Activated naive CD4-positive, alpha-beta T cell treated with anti-CD3 and anti-CD28 coated beads for 36 hours (primary cell): Measurements from ENCODE around the gene EIF5. TPM values are rescaled to one million over a fixed set of nuclear protein-coding genes. Genes with fewer than 3 reads are reported as not detected.

Experiments
- CTCF ChIA-PET: fragments of 350-600 bp; sonication (Branson Sonifier 250); formaldehyde crosslinking; loops from one replicate; lab custom pipeline; 2021; ENCODE audit warnings: antibody characterized with exemption; lab: Charles Lee
- DNase-seq: peaks from one replicate; pipeline ENCODE4 v3.0.0-alpha.2; 2020
- H3K27ac Mint-ChIP-seq: one replicate; pipeline ENCODE4 v1.8.0; 2021; ENCODE audit warnings: mild to moderate bottlenecking, mixed read lengths
- H3K27me3 Mint-ChIP-seq: one replicate; pipeline ENCODE4 v1.8.0; 2021; ENCODE audit warnings: low read depth, mixed read lengths
- H3K36me3 Mint-ChIP-seq: one replicate; pipeline ENCODE4 v1.8.0; 2021; ENCODE audit warnings: low read depth, mixed read lengths
- H3K4me1 Mint-ChIP-seq: one replicate; pipeline ENCODE4 v1.8.0; 2021; ENCODE audit warnings: low read depth, mixed read lengths
- H3K4me3 Mint-ChIP-seq: one replicate; pipeline ENCODE4 v1.8.0; 2021; ENCODE audit warnings: mild to moderate bottlenecking, moderate library complexity, mixed read lengths
- H3K9me3 Mint-ChIP-seq: one replicate; pipeline ENCODE4 v1.8.0; 2021; ENCODE audit warnings: mixed read lengths
- intact Hi-C: fragments of 100-400 bp; cut with micrococcal nuclease; formaldehyde crosslinking; loops from one replicate; pipeline ENCODE4 v1.15.1; 2023
- total RNA-seq, 2 experiments: library from RNA; stranded (reverse); gene quantifications; one replicate each; pipeline ENCODE4 v1.2.3, GENCODE V29; 2021

The EIF5 gene
- total RNA-seq = 100 to 1,000 TPM; 117 to 121 TPM

DNA sequence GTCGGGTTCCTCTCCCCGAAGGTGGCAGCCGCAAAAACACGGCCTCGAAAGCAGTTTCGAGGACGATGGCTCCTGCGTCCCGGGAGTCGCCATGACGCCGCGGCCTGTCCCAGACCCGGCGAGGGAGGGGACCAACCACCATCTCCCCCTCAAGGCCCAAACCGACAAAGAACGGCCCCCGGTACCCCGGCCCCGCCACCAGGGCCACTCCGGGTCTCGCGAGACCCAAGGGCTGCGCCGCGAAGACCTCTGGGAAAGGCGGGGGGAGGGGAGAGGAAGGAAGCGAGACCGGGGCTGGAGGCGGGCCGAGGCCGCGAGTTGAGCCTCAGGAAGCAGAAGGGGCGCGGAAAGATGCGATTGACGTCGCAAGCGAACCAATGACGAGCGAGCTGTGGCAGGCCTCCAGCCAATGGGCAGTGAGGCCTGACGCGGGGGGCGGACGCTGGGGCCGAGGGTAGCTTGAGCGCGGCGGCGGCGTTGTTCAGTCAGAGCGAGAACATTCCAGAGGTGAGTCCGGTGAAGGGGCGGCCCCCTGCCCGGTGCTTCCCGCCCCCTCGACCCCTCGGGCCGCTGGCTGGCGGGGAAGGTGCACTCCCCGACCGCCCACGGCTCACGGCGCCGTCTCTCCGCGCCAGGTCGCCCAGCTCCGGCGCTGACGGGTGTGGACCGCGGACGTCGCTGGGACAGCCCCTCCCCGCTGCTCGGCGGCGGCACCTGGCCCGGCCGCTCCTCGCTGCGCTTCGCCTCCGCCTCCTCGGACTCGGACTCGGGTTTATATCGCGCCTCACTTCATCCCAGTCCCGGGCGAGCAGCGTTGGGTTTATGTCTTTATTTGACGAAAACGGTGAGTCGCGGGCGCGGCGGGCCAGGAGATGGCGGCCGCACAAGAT lies at the start of gene EIF5:
EIF5 (plus strand) TSS at position 484 of the 890 bp plus-strand sequence. CDS start 1,624 bp downstream, outside the sequence.
- Mint-ChIP-seq H3K27me3 (no peaks in the 10 kb centered on the region), H3K4me1 (peaks cover 51% of the 10 kb centered on the region), H3K9me3 (no peaks in the 10 kb centered on the region), H3K27ac (peak within 1 kb of the TSS; percentile 95), H3K4me3 (peak within 1 kb of the TSS; percentile 85), H3K36me3 (peaks cover 39% of the 10 kb centered on the region)
- intact Hi-C loops = loop anchor here (1.0 to 5.0 kb wide), 5 partner anchors 51 to 1247 kb away; partner anchors contain the start of genes HSP90AA1, MARK3, RCOR1 and XRCC3
- CTCF ChIA-PET = no interaction called here
- peak; percentile 99 for DNase-seq

DNA sequence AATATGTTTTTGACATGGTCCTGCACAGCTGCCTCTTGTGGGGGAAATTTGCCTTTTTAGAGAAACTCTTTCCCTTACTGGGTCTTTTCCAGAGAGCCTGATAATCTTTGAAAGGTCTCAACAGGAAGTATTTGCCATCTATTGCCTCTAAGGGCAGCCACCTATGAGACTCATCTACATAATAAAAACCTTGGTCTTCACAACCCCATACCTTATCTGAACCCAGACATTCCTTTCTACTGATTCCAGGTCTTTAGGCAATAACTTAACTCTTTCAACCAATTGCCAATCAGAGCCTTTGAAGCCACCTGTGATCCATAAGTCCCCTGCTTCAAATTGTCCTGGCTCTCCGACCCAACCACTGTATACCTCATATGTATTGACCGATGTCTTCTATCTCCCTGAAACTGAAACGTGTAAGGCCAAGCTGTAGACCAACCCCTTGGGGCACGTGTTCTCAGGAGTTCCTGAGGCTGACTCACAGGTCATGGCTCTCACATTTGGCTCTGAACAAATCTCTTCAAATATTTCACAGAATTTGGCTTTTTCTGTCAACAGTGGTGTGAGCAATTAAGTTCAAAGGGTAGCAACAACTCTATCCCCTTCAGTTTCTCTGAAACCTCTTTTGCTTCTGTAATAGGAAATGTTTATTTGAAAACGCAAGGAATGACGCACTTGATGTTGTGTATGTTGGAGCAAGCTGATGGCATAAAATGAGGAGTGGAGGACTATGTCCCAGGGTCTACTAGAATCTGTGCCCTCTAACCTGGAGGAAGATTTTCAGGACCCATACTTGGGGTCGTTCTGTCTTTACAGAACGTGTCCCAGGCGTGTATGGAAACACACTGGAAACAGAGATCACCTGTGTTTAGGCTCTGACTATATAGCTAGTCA lies 49.2 kb upstream of the EIF5 start:
- no peak overlapping the region for H3K4me3 Mint-ChIP-seq
- H3K9me3 Mint-ChIP-seq = no peaks in the 10 kb centered on the region
- peaks cover 52% of the 10 kb centered on the region for H3K27me3 Mint-ChIP-seq
- CTCF ChIA-PET = no interaction called here
- DNase-seq = no peak
- no peak overlapping the region for H3K27ac Mint-ChIP-seq
- no peaks in the 10 kb centered on the region for H3K36me3 Mint-ChIP-seq
- H3K4me1 Mint-ChIP-seq = peaks cover 9% of the 10 kb centered on the region
- intact Hi-C loops = no loop called here

DNA sequence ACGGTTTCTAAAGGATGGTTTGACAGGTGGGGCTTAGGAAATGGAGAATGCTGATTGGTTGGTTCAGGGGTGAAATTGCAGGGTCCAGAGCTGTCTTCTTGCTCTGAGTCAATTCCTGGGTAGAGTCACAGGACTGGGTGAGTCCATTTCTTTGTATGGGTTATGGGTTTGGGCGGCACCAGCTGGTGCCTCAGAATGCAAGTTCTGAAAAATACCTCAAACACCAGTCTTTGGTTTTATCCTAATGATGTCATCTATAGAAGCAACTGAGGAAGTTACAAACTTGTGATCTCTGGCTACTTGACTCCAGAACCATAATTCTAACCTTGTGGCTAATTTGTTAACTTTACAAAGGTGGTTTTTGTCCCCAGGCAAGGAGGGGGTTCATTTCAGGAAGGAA lies 47.6 kb upstream of the EIF5 start:
- Mint-ChIP-seq H3K27me3 (peaks cover 39% of the 10 kb centered on the region), H3K4me3 (no peak overlapping the region), H3K4me1 (no peaks in the 10 kb centered on the region), H3K36me3 (no peaks in the 10 kb centered on the region), H3K27ac (no peak overlapping the region), H3K9me3 (no peaks in the 10 kb centered on the region)
- CTCF ChIA-PET = no interaction called here
- intact Hi-C loops = no loop called here
- DNase-seq = no peak

DNA sequence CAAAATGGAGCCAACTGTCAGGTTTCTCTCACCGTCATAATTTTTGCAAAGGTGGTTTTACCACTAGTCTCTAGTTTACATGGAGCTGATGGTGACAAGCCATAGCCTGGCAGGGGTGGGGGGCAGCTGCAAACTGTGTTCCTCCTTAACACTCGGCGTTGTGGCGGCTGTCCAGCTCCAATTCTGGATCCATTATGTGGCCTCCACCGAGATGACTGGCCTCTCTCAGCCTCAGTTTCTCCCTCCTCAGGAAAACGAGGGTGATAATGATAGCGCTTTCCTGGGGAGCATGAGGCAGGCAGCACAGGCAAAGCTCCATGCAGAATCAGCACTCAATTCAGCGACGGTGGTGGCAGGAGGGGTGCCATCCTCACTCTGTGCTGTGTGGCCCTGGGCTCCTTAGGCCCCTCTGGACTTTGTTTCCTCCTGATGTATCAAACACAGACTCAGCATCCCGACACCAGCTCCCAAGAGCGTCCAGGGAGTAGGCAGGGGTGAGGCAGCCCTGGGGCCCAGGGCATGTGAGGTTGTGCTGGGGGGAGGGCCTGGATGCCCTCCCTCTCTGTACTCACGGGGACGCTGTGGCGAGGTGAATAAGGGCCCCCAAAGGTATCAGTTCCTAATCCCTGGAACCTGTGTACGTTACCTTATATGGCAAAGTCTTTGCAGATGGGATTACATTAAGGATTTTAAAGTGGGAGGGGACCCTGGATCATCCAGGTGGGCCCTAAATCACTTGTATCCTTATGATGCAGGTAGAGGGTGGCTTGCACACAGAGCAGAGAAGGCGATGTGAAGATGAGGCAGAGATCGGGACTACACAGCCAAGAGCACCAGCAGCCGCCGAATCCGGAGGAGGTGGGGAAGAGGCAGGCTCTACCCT lies 46.8 kb upstream of the EIF5 start:
- Mint-ChIP-seq H3K27me3 (peaks cover 31% of the 10 kb centered on the region), H3K9me3 (no peaks in the 10 kb centered on the region), H3K4me1 (no peaks in the 10 kb centered on the region), H3K4me3 (no peak overlapping the region), H3K36me3 (no peaks in the 10 kb centered on the region), H3K27ac (no peak overlapping the region)
- CTCF ChIA-PET = no interaction called here
- intact Hi-C loops = no loop called here
- no peak for DNase-seq

DNA sequence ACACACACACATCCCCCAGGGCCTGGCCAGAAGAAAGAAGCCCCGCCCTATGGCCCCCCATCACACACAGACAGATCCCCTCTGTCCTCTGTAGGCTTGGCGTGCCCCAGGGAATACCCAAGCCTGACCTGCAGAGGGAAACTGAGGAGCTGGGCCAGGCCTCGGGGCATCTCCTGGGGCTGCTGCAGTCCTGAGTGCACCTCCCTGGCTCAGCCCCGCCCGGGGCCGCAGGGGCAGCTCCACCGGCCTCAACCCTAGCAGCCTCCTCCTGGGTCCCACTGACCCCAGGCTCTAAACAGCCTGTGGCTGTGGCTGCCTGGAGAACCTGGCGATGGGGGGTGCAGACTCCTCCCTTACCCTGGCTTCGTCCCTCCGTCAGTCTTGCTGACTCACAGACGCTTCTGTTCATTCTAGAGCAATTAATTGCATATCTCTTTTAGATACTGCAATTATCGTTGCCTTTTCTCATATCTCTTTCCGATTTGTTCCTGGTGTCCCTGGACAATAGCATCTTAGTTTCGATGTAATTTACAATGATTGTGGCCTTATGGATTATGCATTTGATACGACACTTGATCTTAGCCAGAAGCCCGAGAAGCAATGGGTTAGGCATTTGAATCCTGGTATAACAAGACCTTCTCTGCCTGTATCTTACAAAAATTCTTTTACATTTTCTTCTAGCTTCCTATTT lies 45.8 kb upstream of the EIF5 start:
- intact Hi-C loops = no loop called here
- no peaks in the 10 kb centered on the region for H3K9me3 Mint-ChIP-seq
- H3K27ac Mint-ChIP-seq = no peak overlapping the region
- CTCF ChIA-PET = interaction anchor here (0.9 kb wide), 1 partner anchor 183 kb away, joined by 6 read pairs; no protein-coding TSS in a partner anchor
- H3K27me3 Mint-ChIP-seq = peaks cover 29% of the 10 kb centered on the region
- H3K4me1 Mint-ChIP-seq = no peaks in the 10 kb centered on the region
- H3K4me3 Mint-ChIP-seq = no peak overlapping the region
- no peak for DNase-seq
- H3K36me3 Mint-ChIP-seq = no peaks in the 10 kb centered on the region

DNA sequence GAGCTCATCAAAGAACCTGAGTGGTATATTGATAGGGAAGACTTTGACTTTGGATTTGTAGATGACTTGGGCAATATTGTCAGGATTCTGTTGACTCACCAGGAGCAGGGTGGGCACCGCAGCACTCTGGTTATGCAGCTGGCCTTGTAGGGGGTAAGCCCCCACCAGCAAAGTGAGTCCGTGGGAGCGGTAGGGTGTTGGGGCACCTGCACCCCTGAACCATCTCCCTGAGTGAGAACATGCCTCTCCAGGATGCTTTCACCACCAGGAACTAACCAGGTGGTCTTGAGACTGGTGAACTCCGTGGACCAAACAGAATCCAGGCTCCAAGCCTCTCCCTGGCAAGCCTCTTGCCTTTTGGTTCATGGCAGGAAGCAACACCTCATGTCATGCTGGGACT lies 44.0 kb upstream of the EIF5 start:
- Mint-ChIP-seq H3K4me1 (no peaks in the 10 kb centered on the region), H3K27ac (no peak overlapping the region), H3K36me3 (no peaks in the 10 kb centered on the region), H3K9me3 (no peaks in the 10 kb centered on the region), H3K4me3 (no peak overlapping the region), H3K27me3 (peaks cover 16% of the 10 kb centered on the region)
- CTCF ChIA-PET = interaction anchor here (0.6 to 0.9 kb wide), 4 partner anchors 20 to 184 kb away, joined by 3 to 4 read pairs (median 3); no protein-coding TSS in a partner anchor
- intact Hi-C loops = no loop called here
- no peak for DNase-seq

DNA sequence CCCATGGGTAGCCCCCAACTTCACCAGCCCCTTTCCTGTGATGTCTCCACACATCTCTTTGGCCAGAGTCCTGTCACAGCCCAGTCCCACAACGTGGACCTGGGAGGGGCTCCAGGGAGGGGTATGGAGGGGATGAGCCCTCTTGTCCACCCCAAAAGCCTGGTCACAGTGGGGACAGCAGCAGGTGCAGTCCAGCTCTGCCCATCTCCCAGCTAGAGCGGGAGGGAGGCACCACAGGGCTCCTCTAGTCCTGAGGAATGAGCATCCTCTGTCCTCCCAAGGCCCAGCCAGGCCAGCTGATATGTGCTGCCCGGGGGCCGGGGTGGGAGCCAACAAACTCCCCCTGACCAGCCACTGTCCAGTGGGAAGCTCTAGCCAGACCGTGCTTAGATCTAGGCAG lies 43.5 kb upstream of the EIF5 start:
- CTCF ChIA-PET = interaction anchor here (0.6 to 3.4 kb wide), 8 partner anchors 9 to 597 kb away, joined by 3 to 46 read pairs (median 4); no protein-coding TSS in a partner anchor
- Mint-ChIP-seq H3K27ac (no peak overlapping the region), H3K36me3 (no peaks in the 10 kb centered on the region), H3K4me3 (no peak overlapping the region), H3K27me3 (peaks cover 14% of the 10 kb centered on the region), H3K9me3 (no peaks in the 10 kb centered on the region), H3K4me1 (no peaks in the 10 kb centered on the region)
- intact Hi-C loops = no loop called here
- DNase-seq = no peak

DNA sequence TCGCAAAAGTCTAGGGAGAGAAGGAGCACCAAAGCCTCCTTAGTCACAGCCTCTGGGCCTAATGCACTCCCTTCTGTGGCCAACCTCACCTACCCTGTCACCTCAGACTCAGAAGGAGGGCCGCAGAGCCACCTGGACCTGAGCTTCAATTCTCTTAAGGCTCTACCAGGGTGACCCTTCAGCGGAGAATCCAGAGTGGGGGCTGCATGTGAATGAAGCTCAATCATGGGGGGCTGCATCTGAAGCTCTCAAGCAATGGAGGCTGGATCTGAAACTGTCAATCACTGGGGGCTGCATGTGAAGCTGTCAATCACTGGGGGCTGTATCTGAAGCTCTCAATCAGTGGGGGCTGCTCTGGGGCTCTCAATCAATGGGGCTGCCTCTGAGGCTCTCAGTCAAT lies 43.1 kb upstream of the EIF5 start:
- H3K9me3 Mint-ChIP-seq = no peaks in the 10 kb centered on the region
- H3K4me1 Mint-ChIP-seq = no peaks in the 10 kb centered on the region
- CTCF ChIA-PET = interaction anchor here (0.6 to 3.4 kb wide), 11 partner anchors 9 to 597 kb away, joined by 3 to 46 read pairs (median 4); no protein-coding TSS in a partner anchor
- H3K4me3 Mint-ChIP-seq = no peak overlapping the region
- intact Hi-C loops = no loop called here
- H3K27ac Mint-ChIP-seq = no peak overlapping the region
- H3K36me3 Mint-ChIP-seq = no peaks in the 10 kb centered on the region
- DNase-seq = no peak
- H3K27me3 Mint-ChIP-seq = peaks cover 13% of the 10 kb centered on the region

DNA sequence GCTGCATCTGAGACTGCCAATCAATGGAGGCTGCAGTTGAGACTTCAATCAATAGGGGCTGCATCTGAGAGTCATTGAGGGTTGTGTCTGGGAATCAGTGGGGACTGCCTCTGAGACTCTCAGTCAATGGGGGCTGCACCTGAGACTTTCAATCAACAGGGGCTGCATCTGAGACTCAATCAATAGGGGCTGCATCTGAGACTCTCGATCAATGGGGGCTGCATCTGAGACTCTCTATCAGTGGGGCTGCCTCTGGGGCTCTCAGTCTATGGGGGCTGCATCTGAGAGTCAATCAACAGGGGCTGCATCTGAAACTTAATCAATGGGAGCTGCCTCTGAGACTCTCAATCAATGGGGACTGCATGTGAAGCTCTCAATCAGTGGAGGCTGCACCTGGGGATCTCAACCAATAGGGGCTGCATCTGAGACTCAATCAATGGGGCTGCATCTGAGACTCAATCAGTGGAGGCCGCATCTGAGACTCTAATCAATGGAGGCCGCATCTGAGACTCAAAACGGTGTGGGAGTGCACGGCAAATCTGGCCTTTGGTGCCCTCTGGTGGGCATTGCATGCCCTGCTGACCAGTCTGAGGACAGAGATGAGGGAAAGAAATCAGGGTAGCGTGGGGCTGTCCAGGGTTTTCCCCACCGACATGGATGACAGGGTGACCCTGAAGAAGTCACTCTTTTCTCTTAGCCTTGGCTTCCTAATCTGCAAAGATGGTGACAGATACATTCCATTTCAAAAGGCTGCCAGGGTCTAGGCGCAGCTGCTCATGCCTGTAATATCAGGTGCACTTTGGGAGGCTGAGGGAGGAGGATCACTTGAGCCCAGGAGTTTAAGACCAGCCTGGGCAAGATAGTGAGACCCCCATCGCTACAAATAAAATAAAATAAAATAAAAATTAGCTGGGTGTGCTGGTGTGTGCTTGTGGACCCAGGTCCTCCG lies 41.3 kb upstream of the EIF5 start:
- H3K9me3 Mint-ChIP-seq = no peaks in the 10 kb centered on the region
- H3K36me3 Mint-ChIP-seq = no peaks in the 10 kb centered on the region
- CTCF ChIA-PET = interaction anchor here (0.6 to 3.4 kb wide), 12 partner anchors 51 to 598 kb away, joined by 3 to 46 read pairs (median 4); no protein-coding TSS in a partner anchor
- intact Hi-C loops = loop anchor here (1.0 to 2.0 kb wide), 3 partner anchors 104 to 214 kb away; no protein-coding TSS in a partner anchor
- peak; percentile 88 for DNase-seq
- H3K27ac Mint-ChIP-seq = no peak overlapping the region
- H3K4me1 Mint-ChIP-seq = no peaks in the 10 kb centered on the region
- peaks cover 8% of the 10 kb centered on the region for H3K27me3 Mint-ChIP-seq
- no peak overlapping the region for H3K4me3 Mint-ChIP-seq

DNA sequence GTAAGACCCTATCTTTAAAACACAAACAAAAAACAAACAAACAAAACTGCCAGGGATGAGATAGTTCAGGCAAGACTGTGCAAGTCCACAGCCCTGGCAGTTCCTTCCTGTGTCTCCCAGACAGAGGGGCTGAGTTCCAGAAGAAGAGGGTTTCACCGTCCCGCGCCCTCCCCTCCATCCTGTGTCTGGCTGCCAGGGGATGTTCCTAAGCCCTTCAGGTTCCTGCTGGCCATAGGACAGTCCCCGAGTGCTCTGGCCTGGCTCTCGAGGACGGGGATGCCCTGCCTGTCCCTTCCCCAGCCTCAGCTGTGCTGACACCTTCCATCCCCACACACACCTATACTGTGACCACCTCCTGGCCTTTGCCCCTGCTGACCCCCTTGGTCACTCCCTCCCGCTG lies 40.6 kb upstream of the EIF5 start:
- intact Hi-C loops = loop anchor here (1.0 to 2.0 kb wide), 2 partner anchors 105 to 215 kb away; no protein-coding TSS in a partner anchor
- no peaks in the 10 kb centered on the region for H3K36me3 Mint-ChIP-seq
- no peak overlapping the region for H3K4me3 Mint-ChIP-seq
- H3K27ac Mint-ChIP-seq = no peak overlapping the region
- no peaks in the 10 kb centered on the region for H3K9me3 Mint-ChIP-seq
- DNase-seq = no peak
- CTCF ChIA-PET = interaction anchor here (0.6 to 3.4 kb wide), 4 partner anchors 188 to 559 kb away, joined by 4 to 18 read pairs (median 8); no protein-coding TSS in a partner anchor
- H3K27me3 Mint-ChIP-seq = peaks cover 6% of the 10 kb centered on the region
- no peaks in the 10 kb centered on the region for H3K4me1 Mint-ChIP-seq
